SK-N-SH (cell line): ENCODE results near the gene CDHR2. TPM values are rescaled to one million over a fixed set of nuclear protein-coding genes. Genes with fewer than 3 reads are reported as not detected.

ENCODE experiments used
- CTCF ChIA-PET: fragments of 300-600, 350-600 bp; formaldehyde crosslinking; extraction: SDS; loops from one replicate; lab custom pipeline; 2021; lab: Yijun Ruan, JAX
- POLR2A ChIA-PET: fragments of 350-600 bp; sonication (Branson Sonifier 250); formaldehyde crosslinking; extraction: SDS; loops from one replicate; lab custom pipeline; 2020; ENCODE audit warnings: antibody characterized with exemption, inconsistent platforms; lab: Yijun Ruan, JAX
- DNase-seq: peaks from one replicate; pipeline ENCODE4 v3.0.0; 2012
- H2AFZ ChIP-seq: fragments of 200-600 bp; sonication (generic); 2 replicates; pipeline ENCODE4 v1.8.1; 2016; ENCODE audit warnings: antibody characterized with exemption, mild to moderate bottlenecking, low read depth
- H3F3A ChIP-seq: fragments of 200-600 bp; sonication (generic); replicated peaks from 2 replicates; pipeline ENCODE3; 2016; ENCODE audit warnings: antibody characterized with exemption, mild to moderate bottlenecking; ENCODE audit not compliant: insufficient read depth
- H3K27ac ChIP-seq, 2 experiments: fragments of 200-500 bp in 1 of 2; fragments of 200-600 bp in 1 of 2; sonication (Bioruptor generic) in 1 of 2; sonication (generic), shearing (Covaris generic) in 1 of 2; 2 replicates each; pipeline versions ENCODE4 v1.5.1 to v1.6.1; 2014 to 2016; ENCODE audit warnings: low read depth in 2 of 2, inconsistent platforms in 1 of 2, low read length in 1 of 2, mild to moderate bottlenecking in 1 of 2, mixed read lengths in 1 of 2
- H3K27me3 ChIP-seq: fragments of 200-600 bp; sonication (generic), shearing (Covaris generic); 2 replicates; pipeline ENCODE4 v1.6.1; 2016; ENCODE audit warnings: mixed run types; ENCODE audit not compliant: insufficient read depth
- H3K36me3 ChIP-seq, 2 experiments: fragments of 200-500 bp in 1 of 2; fragments of 200-600 bp in 1 of 2; sonication (Bioruptor generic) in 1 of 2; sonication (generic) in 1 of 2; replicated peaks in 1 of 2; 2 replicates each; pipeline versions ENCODE3 to v1.5.1; 2014 to 2016; ENCODE audit warnings: low read length in 1 of 2, mild to moderate bottlenecking in 1 of 2; ENCODE audit not compliant: insufficient read depth in 2 of 2, control insufficient read depth in 1 of 2
- H3K4me1 ChIP-seq, 2 experiments: fragments of 200-500 bp in 1 of 2; fragments of 200-600 bp in 1 of 2; sonication (Bioruptor generic) in 1 of 2; sonication (generic), shearing (Covaris generic) in 1 of 2; 2 replicates each; pipeline versions ENCODE4 v1.5.1 to v1.6.1; 2014 to 2016; ENCODE audit warnings: low read depth in 1 of 2, low read length in 1 of 2, mixed run types in 1 of 2; ENCODE audit not compliant: insufficient read depth in 2 of 2, control insufficient read depth in 1 of 2
- H3K4me2 ChIP-seq: fragments of 200-600 bp; sonication (generic), shearing (Covaris generic); 2 replicates; pipeline ENCODE4 v1.6.1; 2017; ENCODE audit warnings: mixed run types
- H3K4me3 ChIP-seq, 2 experiments: fragments of 200-500 bp in 1 of 2; fragments of 200-600 bp in 1 of 2; sonication (Bioruptor generic) in 1 of 2; sonication (generic), shearing (Covaris generic) in 1 of 2; 2 replicates each; pipeline versions ENCODE4 v1.5.1 to v1.8.1; 2014 to 2016; ENCODE audit warnings: low read depth in 2 of 2, inconsistent platforms in 1 of 2, low read length in 1 of 2, mild to moderate bottlenecking in 1 of 2, mixed read lengths in 1 of 2, moderate library complexity in 1 of 2
- H3K79me2 ChIP-seq: fragments of 200-600 bp; sonication (generic); 2 replicates; pipeline ENCODE4 v1.8.1; 2017; ENCODE audit warnings: mild to moderate bottlenecking; ENCODE audit not compliant: insufficient read depth
- H3K9ac ChIP-seq: fragments of 200-600 bp; sonication (generic); 2 replicates; pipeline ENCODE4 v1.6.1; 2017; ENCODE audit warnings: mixed run types
- H3K9me2 ChIP-seq: fragments of 200-600 bp; sonication (generic); 2 replicates; pipeline ENCODE4 v1.6.1; 2017; ENCODE audit warnings: mixed run types
- H3K9me3 ChIP-seq: fragments of 200-600 bp; sonication (generic); 2 replicates; pipeline ENCODE4 v1.6.1; 2017; ENCODE audit warnings: mixed run types, mild to moderate bottlenecking, moderate library complexity
- H4K20me1 ChIP-seq: fragments of 200-600 bp; sonication (generic); 2 replicates; pipeline ENCODE4 v1.6.1; 2017; ENCODE audit warnings: mild to moderate bottlenecking, mixed run types; ENCODE audit not compliant: insufficient read depth
- ELF1 ChIP-seq: IDR thresholded peaks from 2 replicates; pipeline ENCODE4 v1.4.0; 2012
- FOXJ3 ChIP-seq: sonication (generic); formaldehyde crosslinking; IDR thresholded peaks from 2 replicates; pipeline ENCODE4 v1.5.1; 2020; ENCODE audit warnings: mild to moderate bottlenecking, missing genetic modification reagents
- FOXM1 ChIP-seq: IDR thresholded peaks from 2 replicates; pipeline ENCODE4 v1.4.0; 2012; ENCODE audit warnings: low read depth, mild to moderate bottlenecking
- GATA2 ChIP-seq: sonication (generic); formaldehyde crosslinking; IDR thresholded peaks from 2 replicates; pipeline ENCODE4 v1.5.0; 2020; ENCODE audit warnings: mild to moderate bottlenecking, missing genetic modification reagents
- IRF3 ChIP-seq: fragments of 150-350 bp; IDR thresholded peaks from 2 replicates; pipeline ENCODE4 v1.6.1; 2016; ENCODE audit warnings: mild to moderate bottlenecking, low read depth, low read length
- JUND ChIP-seq: IDR thresholded peaks from 2 replicates; pipeline ENCODE4 v1.4.0; 2012
- MAX ChIP-seq: IDR thresholded peaks from 2 replicates; pipeline ENCODE4 v1.4.0; 2012; ENCODE audit warnings: low read depth
- MXI1 ChIP-seq: IDR thresholded peaks from 2 replicates; pipeline ENCODE4 v1.6.1; 2012; ENCODE audit warnings: mild to moderate bottlenecking, low read depth, low read length, improper control_type of control experiment
- NRF1 ChIP-seq: IDR thresholded peaks from 2 replicates; pipeline ENCODE4 v1.6.1; 2012; ENCODE audit warnings: low read depth, mild to moderate bottlenecking, low read length
- POLR2AphosphoS5 ChIP-seq: IDR thresholded peaks from 2 replicates; pipeline ENCODE4 v1.6.1; 2012; ENCODE audit warnings: low read depth, low read length
- REST ChIP-seq: IDR thresholded peaks from 2 replicates; pipeline ENCODE4 v1.6.1; 2012; ENCODE audit warnings: mild to moderate bottlenecking, low read depth, low read length, moderate library complexity
- SMC3 ChIP-seq: IDR thresholded peaks from 2 replicates; pipeline ENCODE4 v1.6.1; 2012; ENCODE audit warnings: low read depth, low read length, improper control_type of control experiment
- TAF1 ChIP-seq: IDR thresholded peaks from 2 replicates; pipeline ENCODE4 v1.6.1; 2012; ENCODE audit warnings: low read depth, mild to moderate bottlenecking, low read length, moderate library complexity, borderline replicate concordance
- TEAD4 ChIP-seq: IDR thresholded peaks from 2 replicates; pipeline ENCODE4 v1.4.0; 2012; ENCODE audit warnings: mild to moderate bottlenecking, borderline replicate concordance; ENCODE audit not compliant: insufficient read depth
- USF1 ChIP-seq: IDR thresholded peaks from 2 replicates; pipeline ENCODE4 v1.4.0; 2012; ENCODE audit warnings: low read depth, borderline replicate concordance
- YY1 ChIP-seq: IDR thresholded peaks from 2 replicates; pipeline ENCODE4 v1.4.0; 2012; ENCODE audit warnings: low read depth, mild to moderate bottlenecking
- WGBS: methylation state at CpG from one replicate; pipeline ENCODE4 v1.1.6; 2017; ENCODE audit warnings: low lambda C conversion rate; 5-methylcytosine and 5-hydroxymethylcytosine counted together
- polyA plus RNA-seq, 3 experiments: library from polyadenylated mRNA; depleted of rRNA; stranded (reverse); fragments of >200 nt; gene quantifications; 2 replicates each; pipeline ENCODE4 v1.2.3, GENCODE V29; 2012
- TF ChIP-seq, protein P1 (sequence below): IDR thresholded peaks from 2 replicates; pipeline ENCODE4 v1.4.0; 2012; ENCODE audit warnings: low read depth, borderline replicate concordance

CDHR2 gene
- polyA plus RNA-seq, 1 of the 3 experiments (the other 2 are of a cell fraction) = not detected

DNA sequence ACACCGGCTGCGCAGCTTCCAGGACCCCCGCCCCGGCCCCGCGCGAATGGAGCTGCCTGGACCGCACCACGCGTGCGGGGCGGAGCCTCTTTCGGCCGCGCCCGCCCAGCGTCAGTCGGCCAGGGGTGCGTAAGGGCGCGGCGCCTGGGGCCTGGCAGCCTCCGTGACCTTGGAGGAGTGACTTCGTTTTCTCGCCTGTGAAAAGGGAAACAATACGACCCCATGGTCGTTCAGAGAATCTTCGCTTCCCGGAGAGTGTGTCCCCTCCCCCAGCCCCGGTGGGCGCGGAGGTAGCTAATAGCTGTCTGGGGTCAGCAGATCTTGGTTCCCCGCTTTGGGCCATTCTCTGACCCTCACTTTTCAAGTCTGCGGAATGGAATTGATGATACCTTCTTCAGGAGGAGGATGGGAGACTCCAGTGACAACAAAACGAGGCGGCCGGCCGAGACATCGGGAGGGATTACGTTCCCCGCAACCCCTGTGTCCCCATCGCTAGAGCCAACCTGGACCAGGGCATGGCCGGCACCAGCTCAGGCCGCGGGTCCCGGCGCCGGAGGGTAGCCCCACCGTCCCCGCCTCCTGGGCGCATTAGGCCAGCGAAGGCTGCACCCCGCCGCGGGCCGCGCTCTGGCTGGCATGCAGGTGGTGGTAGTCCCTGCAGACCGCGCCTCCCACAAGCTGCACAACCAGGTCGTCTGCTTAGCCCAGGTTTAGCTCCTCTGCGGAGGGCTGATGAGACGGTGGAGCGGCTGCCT is 5.5 kb upstream of the CDHR2 start:
- Histone ChIP-seq H3K4me1 (peaks cover 10 to 14% of the 10 kb centered on the region in 2 experiments; a peak in 2 of 4 replicates), H3K4me3 (peak overlapping the region; percentile 65 to 76), H3K4me2 (peak overlapping the region; percentile 96), H3K27me3 (no peaks in the 10 kb centered on the region), H3K9me2 (no peaks in the 10 kb centered on the region), H2AFZ (peak overlapping the region; percentile 98), H3K9ac (peak overlapping the region; percentile 58), H3K9me3 (no peaks in the 10 kb centered on the region), H3F3A (no peaks in the 10 kb centered on the region), H3K27ac (peak overlapping the region in 1 of 2 experiments; percentile 72; a peak in 2 of 4 replicates), H3K36me3 (no peaks in the 10 kb centered on the region), H3K79me2 (no peaks in the 10 kb centered on the region), H4K20me1 (no peaks in the 10 kb centered on the region)
- POLR2A ChIA-PET = interaction anchor here (1.0 to 1.8 kb wide), 5 partner anchors 9 to 128 kb away, joined by 3 to 6 read pairs (median 5); partner anchors contain the start of gene CLTB
- CTCF ChIA-PET = interaction anchor here (0.9 to 3.5 kb wide), 13 partner anchors 9 to 243 kb away, joined by 3 to 20 read pairs (median 4); partner anchors contain the start of genes CLTB, FAF2 and TSPAN17
- DNase-seq = peak; percentile 89
- TF ChIP-seq FOXM1 (no peak), GATA2 (CRISPR knock-in tag) (no peak), IRF3 (no peak), NRF1 (peak; percentile 32; the same call in 1 of the 2 replicates), FOXJ3 (CRISPR knock-in tag) (no peak), TEAD4 (no peak), USF1 (no peak), MAX (0 out of 2 replicates have a peak, but pooled peaks have one; percentile 11)
- TF ChIP-seq, protein P1, sequence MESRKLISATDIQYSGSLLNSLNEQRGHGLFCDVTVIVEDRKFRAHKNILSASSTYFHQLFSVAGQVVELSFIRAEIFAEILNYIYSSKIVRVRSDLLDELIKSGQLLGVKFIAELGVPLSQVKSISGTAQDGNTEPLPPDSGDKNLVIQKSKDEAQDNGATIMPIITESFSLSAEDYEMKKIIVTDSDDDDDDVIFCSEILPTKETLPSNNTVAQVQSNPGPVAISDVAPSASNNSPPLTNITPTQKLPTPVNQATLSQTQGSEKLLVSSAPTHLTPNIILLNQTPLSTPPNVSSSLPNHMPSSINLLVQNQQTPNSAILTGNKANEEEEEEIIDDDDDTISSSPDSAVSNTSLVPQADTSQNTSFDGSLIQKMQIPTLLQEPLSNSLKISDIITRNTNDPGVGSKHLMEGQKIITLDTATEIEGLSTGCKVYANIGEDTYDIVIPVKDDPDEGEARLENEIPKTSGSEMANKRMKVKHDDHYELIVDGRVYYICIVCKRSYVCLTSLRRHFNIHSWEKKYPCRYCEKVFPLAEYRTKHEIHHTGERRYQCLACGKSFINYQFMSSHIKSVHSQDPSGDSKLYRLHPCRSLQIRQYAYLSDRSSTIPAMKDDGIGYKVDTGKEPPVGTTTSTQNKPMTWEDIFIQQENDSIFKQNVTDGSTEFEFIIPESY = no peak
- 3% methylated on average over 19 of the region's 63 CpGs for WGBS

DNA sequence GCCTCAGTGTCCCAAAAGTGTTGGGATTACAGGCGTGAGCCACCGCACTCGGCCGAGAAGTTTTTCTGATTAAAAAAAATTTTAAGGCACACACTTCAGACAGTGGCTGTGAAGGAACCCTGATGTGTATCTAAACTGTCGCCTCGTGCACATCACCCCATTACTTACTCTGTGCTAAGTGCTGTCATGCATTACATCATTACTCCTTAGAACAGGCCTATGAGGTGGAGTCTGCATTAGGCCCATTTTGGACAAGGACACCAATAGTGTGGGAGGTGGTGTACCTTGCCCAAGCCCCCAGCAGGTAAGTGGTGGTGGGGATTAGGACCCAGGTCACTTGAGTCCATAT is 3.8 kb upstream of the CDHR2 start:
- Histone ChIP-seq H3K79me2 (no peaks in the 10 kb centered on the region), H3K36me3 (no peaks in the 10 kb centered on the region), H3K9me3 (no peaks in the 10 kb centered on the region), H3K27me3 (no peaks in the 10 kb centered on the region), H3F3A (no peaks in the 10 kb centered on the region), H3K9me2 (no peaks in the 10 kb centered on the region), H3K4me3 (no peak overlapping the region), H3K4me1 (peaks cover 10 to 14% of the 10 kb centered on the region in 2 experiments; a peak in 2 of 4 replicates), H2AFZ (no peak overlapping the region), H3K4me2 (no peak overlapping the region), H3K27ac (no peak overlapping the region), H3K9ac (no peak overlapping the region), H4K20me1 (no peaks in the 10 kb centered on the region)
- no peak for DNase-seq
- ChIA-PET POLR2A (no interaction called here), CTCF (no interaction called here)
- 93% methylated on average over 6 of the region's 6 CpGs for WGBS
- no peak for TF ChIP-seq TEAD4
- no peak for TF ChIP-seq YY1
- TF ChIP-seq JUND = no peak
- no peak for TF ChIP-seq MXI1
- TF ChIP-seq SMC3 = no peak
- TF ChIP-seq REST = no peak
- no peak for TF ChIP-seq IRF3
- TF ChIP-seq POLR2AphosphoS5 = no peak
- no peak for TF ChIP-seq ELF1
- TF ChIP-seq TAF1 = no peak
